Measurements from ENCODE around the gene MACROD1. TPM values are rescaled to one million over a fixed set of nuclear protein-coding genes. Genes with fewer than 3 reads are reported as not detected.

MACROD1 gene
- total and polyA plus RNA-seq, 2 donors (not counting 3 experiments of a cell fraction or from before 2014, with no cell fraction given): 11.0 to 16.2 TPM

DNA sequence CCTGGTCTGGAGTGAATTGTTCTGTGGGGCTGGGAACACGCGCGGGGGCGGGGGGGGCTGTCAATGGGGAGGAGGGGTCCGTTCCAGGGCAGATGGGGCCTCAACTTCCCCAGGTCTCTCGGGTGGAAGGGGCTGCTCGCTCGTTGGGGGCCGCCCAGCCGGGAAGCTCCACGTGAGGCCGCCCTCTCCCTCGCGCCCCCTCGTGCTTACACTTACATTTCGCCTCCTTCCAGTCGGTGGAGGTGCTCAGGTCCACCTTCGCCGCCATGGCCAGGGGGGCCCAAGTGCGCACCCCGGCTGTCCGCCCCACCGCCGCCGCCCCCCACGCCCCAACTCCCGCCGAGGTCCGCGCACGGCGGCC is 452 bp downstream of the MACROD1 start:
- peak overlapping the region; percentile 88 for H2AFZ ChIP-seq (ENCODE audit: low read depth, low read length)
- no peaks in the 10 kb centered on the region for H3K9me3 ChIP-seq (replicated peaks; ENCODE audit: control insufficient read depth, insufficient read depth, low read length)
- ChIA-PET CTCF (interaction anchor here (0.6 to 1.8 kb wide), 8 partner anchors 12 to 165 kb away, joined by 3 to 9 read pairs (median 4); partner anchors contain the start of gene CATSPERZ), POLR2A (interaction anchor here (1.7 to 2.1 kb wide), 2 partner anchors 16 to 20 kb away, joined by 6 read pairs; partner anchors contain the start of gene STIP1)
- H3K9me1 ChIP-seq (replicated peaks; ENCODE audit: control insufficient read depth, extremely low read depth, insufficient read depth, low read length): no peaks in the 10 kb centered on the region
- intact Hi-C loops (cut with micrococcal nuclease) (no loop called here), dilution Hi-C loops (cut with MboI; ENCODE audit: extremely low pct_ligation_motif_present, low sequenced_read_pairs) (no loop called here)
- peaks cover 11% of the 10 kb centered on the region for H3K79me2 ChIP-seq (ENCODE audit: control insufficient read depth, insufficient read depth, low read length)
- peak overlapping the region; percentile 25 to 50 (median 49) for H3K4me3 ChIP-seq (replicated peaks in 1 of 3; ENCODE audit: insufficient read depth in 1 of 3, low read depth in 1 of 3, low read length in 3 of 3)
- H3K9ac ChIP-seq (replicated peaks; ENCODE audit: extremely low read depth, insufficient read depth, low read length): peak overlapping the region; percentile 53
- H3K27me3 ChIP-seq (ENCODE audit: control insufficient read depth in 2 of 2, insufficient read depth in 2 of 2, low read length in 2 of 2): no peaks in the 10 kb centered on the region
- H3K4me2 ChIP-seq (ENCODE audit: insufficient read depth, low read length): peak overlapping the region; percentile 63
- no peak for DNase-seq (ENCODE audit: low read depth, low spot score)
- no TSS peak for BruUV-seq (replicated peaks)
- H4K20me1 ChIP-seq (replicated peaks; ENCODE audit: control insufficient read depth, extremely low read depth, insufficient read depth, low read length): no peaks in the 10 kb centered on the region
- TF ChIP-seq, protein P1, sequence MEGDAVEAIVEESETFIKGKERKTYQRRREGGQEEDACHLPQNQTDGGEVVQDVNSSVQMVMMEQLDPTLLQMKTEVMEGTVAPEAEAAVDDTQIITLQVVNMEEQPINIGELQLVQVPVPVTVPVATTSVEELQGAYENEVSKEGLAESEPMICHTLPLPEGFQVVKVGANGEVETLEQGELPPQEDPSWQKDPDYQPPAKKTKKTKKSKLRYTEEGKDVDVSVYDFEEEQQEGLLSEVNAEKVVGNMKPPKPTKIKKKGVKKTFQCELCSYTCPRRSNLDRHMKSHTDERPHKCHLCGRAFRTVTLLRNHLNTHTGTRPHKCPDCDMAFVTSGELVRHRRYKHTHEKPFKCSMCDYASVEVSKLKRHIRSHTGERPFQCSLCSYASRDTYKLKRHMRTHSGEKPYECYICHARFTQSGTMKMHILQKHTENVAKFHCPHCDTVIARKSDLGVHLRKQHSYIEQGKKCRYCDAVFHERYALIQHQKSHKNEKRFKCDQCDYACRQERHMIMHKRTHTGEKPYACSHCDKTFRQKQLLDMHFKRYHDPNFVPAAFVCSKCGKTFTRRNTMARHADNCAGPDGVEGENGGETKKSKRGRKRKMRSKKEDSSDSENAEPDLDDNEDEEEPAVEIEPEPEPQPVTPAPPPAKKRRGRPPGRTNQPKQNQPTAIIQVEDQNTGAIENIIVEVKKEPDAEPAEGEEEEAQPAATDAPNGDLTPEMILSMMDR (IDR thresholded peaks at IDR 0.05; ENCODE audit: extremely low read depth in 1 of 2, insufficient read depth in 1 of 2, low read depth in 1 of 2, low read length in 2 of 2): peak in 1 of 2 donors; percentile 35
- TF ChIP-seq POLR2AphosphoS5 (IDR thresholded peaks at IDR 0.05; ENCODE audit: insufficient read depth, low read depth, low read length): no peak
- FAIRE-seq: no peak
- H3K36me3 ChIP-seq (ENCODE audit: control insufficient read depth in 2 of 2, extremely low read depth in 1 of 2, insufficient read depth in 2 of 2, low read length in 2 of 2): no peaks in the 10 kb centered on the region
- H3K4me1 ChIP-seq (ENCODE audit: control insufficient read depth, extremely low read depth, insufficient read depth, low read length): peaks cover 7% of the 10 kb centered on the region
- no peak overlapping the region for H3K27ac ChIP-seq (ENCODE audit: insufficient read depth, low read depth, low read length)

DNA sequence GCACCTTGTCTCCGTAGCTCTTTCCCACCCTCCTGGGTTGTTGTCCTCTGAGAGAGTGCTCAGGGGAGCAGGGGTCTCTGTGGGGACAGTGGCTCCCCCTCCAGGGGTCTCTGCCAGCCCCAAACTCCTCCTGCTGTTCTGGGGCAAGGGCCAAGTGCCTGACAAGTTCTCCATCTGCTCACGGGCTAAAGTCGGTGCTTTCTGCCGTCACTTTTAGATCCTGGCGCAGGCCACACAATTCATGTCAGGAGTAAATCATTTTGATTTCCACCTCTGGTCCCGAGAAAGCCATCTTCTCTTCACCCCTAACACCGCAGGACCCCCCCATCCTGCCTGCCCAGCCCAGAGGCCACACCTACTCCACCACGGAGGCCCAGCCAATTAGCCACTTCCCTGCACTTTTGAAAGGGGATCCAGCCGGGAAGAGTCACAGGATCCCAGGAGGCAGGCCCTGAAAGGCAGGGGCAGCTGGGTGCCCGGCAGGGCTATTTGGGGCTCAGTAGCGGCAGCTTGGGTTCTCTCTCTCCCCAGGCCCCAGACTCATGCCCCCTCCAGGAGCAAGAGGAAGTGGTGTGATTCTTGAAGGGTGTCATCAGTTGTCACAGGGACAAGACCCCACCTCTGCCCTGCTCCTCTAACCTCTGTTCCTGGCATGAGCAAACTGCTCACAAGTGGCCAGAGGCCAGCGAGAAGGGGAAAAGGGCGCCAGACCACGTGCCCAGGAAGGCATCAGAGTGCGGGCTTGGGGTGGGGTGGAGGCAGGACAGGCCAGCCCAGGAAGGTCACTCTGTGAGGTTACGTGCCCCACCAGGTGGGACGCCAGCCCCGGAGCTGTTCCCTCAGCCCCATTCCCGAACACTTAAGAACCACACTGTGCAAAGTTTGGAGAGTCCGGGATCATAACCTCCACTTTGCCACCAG is 1.3 kb downstream of the MACROD1 start:
- H3K27ac ChIP-seq (ENCODE audit: insufficient read depth, low read depth, low read length): no peak overlapping the region
- H3K4me2 ChIP-seq (ENCODE audit: insufficient read depth, low read length): peak overlapping the region; percentile 63
- no TSS peak for BruUV-seq (replicated peaks)
- no peaks in the 10 kb centered on the region for H3K36me3 ChIP-seq (ENCODE audit: control insufficient read depth in 2 of 2, extremely low read depth in 1 of 2, insufficient read depth in 2 of 2, low read length in 2 of 2)
- H3K9me3 ChIP-seq (replicated peaks; ENCODE audit: control insufficient read depth, insufficient read depth, low read length): no peaks in the 10 kb centered on the region
- H3K4me3 ChIP-seq (replicated peaks in 1 of 3; ENCODE audit: insufficient read depth in 1 of 3, low read depth in 1 of 3, low read length in 3 of 3): peak overlapping the region; percentile 25 to 50 (median 49)
- H3K27me3 ChIP-seq (ENCODE audit: control insufficient read depth in 2 of 2, insufficient read depth in 2 of 2, low read length in 2 of 2): no peaks in the 10 kb centered on the region
- CTCF ChIA-PET: interaction anchor here (0.6 to 1.8 kb wide), 7 partner anchors 17 to 165 kb away, joined by 3 to 9 read pairs (median 4); no protein-coding TSS in a partner anchor
- intact Hi-C loops (cut with micrococcal nuclease) (no loop called here), dilution Hi-C loops (cut with MboI; ENCODE audit: extremely low pct_ligation_motif_present, low sequenced_read_pairs) (no loop called here)
- POLR2A ChIA-PET: interaction anchor here (2.1 kb wide), 1 partner anchor 21 kb away, joined by 6 read pairs; the partner anchor contains the start of gene STIP1
- FAIRE-seq (no peak), DNase-seq (ENCODE audit: low read depth, low spot score) (no peak)
- H3K9me1 ChIP-seq (replicated peaks; ENCODE audit: control insufficient read depth, extremely low read depth, insufficient read depth, low read length): no peaks in the 10 kb centered on the region
- TF ChIP-seq JUN (IDR thresholded peaks at IDR 0.05; ENCODE audit: borderline replicate concordance, insufficient read depth, insufficient read length, low read depth) (no peak), EZH2 (IDR thresholded peaks at IDR 0.05; ENCODE audit: borderline replicate concordance, low read depth, low read length, severe bottlenecking) (no peak), MYC (IDR thresholded peaks at IDR 0.05; ENCODE audit: low read depth, low read length) (no peak), POLR2AphosphoS5 (IDR thresholded peaks at IDR 0.05; ENCODE audit: insufficient read depth, low read depth, low read length) (no peak), GATA2 (IDR thresholded peaks at IDR 0.05; ENCODE audit: insufficient read depth, insufficient read length, low read depth, low read length) (no peak), FOS (IDR thresholded peaks at IDR 0.05; ENCODE audit: borderline replicate concordance, insufficient read depth, low read length) (no peak), POLR2A (IDR thresholded peaks at IDR 0.05; ENCODE audit: low read depth, low read length) (no peak)
- TF ChIP-seq, protein P1 (IDR thresholded peaks at IDR 0.05; ENCODE audit: extremely low read depth in 1 of 2, insufficient read depth in 1 of 2, low read depth in 1 of 2, low read length in 2 of 2): no peak
- TF ChIP-seq, protein P2, sequence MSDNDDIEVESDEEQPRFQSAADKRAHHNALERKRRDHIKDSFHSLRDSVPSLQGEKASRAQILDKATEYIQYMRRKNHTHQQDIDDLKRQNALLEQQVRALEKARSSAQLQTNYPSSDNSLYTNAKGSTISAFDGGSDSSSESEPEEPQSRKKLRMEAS (IDR thresholded peaks at IDR 0.05; ENCODE audit: insufficient read depth, insufficient read length): no peak
- no peaks in the 10 kb centered on the region for H4K20me1 ChIP-seq (replicated peaks; ENCODE audit: control insufficient read depth, extremely low read depth, insufficient read depth, low read length)
- peaks cover 11% of the 10 kb centered on the region for H3K79me2 ChIP-seq (ENCODE audit: control insufficient read depth, insufficient read depth, low read length)
- H2AFZ ChIP-seq (ENCODE audit: low read depth, low read length): peak overlapping the region; percentile 88
- peaks cover 7% of the 10 kb centered on the region for H3K4me1 ChIP-seq (ENCODE audit: control insufficient read depth, extremely low read depth, insufficient read depth, low read length)
- peak overlapping the region; percentile 17 for H3K9ac ChIP-seq (replicated peaks; ENCODE audit: extremely low read depth, insufficient read depth, low read length)

Measured in endothelial cell of umbilical vein (primary cell).